ENCODE measurements around the gene CHCHD3. TPM values are rescaled to one million over a fixed set of nuclear protein-coding genes. Genes with fewer than 3 reads are reported as not detected.

CHCHD3 gene
- total RNA-seq, 2 donors from 2014 or later = 36.1 to 43.0 TPM

DNA sequence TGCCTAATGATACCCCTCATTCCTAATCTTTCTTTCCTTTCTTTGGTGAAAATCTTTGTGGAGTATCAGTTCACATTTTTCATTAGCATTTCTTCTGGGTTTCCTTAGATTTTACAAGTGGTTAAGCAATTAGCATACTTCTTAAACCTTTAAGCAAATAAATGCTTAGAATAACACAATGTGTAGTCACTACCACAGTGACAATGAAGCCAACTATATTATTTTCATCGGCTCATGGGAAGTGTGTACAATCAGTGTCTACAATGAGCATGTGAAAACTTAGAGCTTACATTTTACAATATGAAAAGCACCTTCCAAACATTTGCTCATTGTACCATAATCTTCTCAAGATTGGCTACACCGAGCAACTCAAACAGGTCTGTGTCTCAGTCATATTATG is 329.5 kb downstream of the CHCHD3 start:
- H3K9me3 ChIP-seq = no peaks in the 10 kb centered on the region
- no peak for DNase-seq (ENCODE audit: low spot score)

DNA sequence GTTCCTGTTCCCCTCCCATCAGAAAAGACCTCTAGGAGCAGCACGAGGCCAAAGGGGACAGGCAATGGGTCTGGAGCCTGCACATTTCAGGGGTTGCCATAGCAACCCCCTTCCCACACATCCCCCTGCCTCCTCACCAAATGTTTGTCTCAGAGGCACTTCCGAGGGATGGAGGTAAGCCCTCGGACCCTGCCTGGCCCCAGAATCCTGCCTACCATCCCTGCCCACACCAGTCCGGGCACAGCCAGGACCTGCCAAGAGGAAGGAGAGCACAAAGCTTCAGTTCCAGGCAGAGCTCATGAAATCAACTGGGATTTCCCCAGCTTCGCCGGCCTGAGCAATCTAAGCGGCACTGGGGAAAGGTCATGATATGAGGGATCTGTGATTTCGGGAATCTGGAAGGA is 330.6 kb downstream of the CHCHD3 start:
- Histone ChIP-seq H3K4me1 (ENCODE audit: control insufficient read depth in 1 of 2, low read depth in 2 of 2) (no peaks in the 10 kb centered on the region), H3K27ac (no peak overlapping the region), H3K4me3 (no peak overlapping the region), H3K36me3 (no peaks in the 10 kb centered on the region), H3K27me3 (replicated peaks; ENCODE audit: insufficient read depth) (no peaks in the 10 kb centered on the region), H3K9me3 (no peaks in the 10 kb centered on the region)
- DNase-seq (ENCODE audit: low spot score) = no peak
- ATAC-seq (ENCODE audit: insufficient number of reproducible peaks, low FRiP score, low read depth) = no peak
- TF ChIP-seq, protein P1, sequence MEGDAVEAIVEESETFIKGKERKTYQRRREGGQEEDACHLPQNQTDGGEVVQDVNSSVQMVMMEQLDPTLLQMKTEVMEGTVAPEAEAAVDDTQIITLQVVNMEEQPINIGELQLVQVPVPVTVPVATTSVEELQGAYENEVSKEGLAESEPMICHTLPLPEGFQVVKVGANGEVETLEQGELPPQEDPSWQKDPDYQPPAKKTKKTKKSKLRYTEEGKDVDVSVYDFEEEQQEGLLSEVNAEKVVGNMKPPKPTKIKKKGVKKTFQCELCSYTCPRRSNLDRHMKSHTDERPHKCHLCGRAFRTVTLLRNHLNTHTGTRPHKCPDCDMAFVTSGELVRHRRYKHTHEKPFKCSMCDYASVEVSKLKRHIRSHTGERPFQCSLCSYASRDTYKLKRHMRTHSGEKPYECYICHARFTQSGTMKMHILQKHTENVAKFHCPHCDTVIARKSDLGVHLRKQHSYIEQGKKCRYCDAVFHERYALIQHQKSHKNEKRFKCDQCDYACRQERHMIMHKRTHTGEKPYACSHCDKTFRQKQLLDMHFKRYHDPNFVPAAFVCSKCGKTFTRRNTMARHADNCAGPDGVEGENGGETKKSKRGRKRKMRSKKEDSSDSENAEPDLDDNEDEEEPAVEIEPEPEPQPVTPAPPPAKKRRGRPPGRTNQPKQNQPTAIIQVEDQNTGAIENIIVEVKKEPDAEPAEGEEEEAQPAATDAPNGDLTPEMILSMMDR (IDR thresholded peaks at IDR 0.05) = no peak

More for the DNA sequence above, 329.5 kb downstream of the CHCHD3 start:
- Histone ChIP-seq H3K4me1 (ENCODE audit: control insufficient read depth in 1 of 2, low read depth in 2 of 2) (no peaks in the 10 kb centered on the region), H3K36me3 (no peaks in the 10 kb centered on the region), H3K4me3 (no peak overlapping the region), H3K27ac (no peak overlapping the region), H3K27me3 (replicated peaks; ENCODE audit: insufficient read depth) (no peaks in the 10 kb centered on the region)
- TF ChIP-seq, protein P1 (IDR thresholded peaks at IDR 0.05) = no peak
- no peak for ATAC-seq (ENCODE audit: insufficient number of reproducible peaks, low FRiP score, low read depth)

DNA sequence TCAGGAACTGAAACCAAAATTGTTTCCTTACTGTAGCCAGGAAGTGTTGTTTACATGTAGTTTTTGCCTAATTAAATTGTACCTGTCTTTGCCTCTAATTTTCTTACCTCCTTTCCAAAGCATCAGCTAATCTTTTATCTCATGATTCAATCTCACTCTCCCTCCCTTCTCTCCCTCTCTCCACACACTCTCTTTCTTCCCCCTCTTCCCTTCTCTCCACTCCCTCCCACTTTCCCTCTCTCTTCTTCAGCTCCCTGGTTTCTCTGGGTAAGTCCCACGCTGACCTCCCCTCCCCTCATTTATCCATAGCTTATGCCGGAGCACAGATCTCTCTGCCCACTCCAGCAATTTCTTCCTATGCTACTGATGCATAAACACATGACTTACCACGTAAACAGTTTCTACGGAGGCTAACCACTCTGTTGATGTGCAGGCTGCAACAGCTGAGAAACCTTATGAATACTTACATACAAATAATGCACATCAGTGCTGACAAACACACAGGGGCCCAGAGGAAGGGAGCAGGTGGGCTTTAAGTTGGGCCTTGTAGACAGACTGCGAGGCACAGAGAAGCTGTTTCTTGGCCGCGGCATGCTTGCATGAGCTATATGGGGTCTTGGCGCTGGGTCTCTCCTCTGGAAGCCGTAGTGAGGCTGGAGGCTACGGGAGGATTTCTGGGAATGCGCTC is 331.2 kb downstream of the CHCHD3 start:
- TF ChIP-seq, protein P1 (IDR thresholded peaks at IDR 0.05) = no peak
- ATAC-seq (ENCODE audit: insufficient number of reproducible peaks, low FRiP score, low read depth) (no peak), DNase-seq (ENCODE audit: low spot score) (no peak)
- H3K9me3 ChIP-seq = no peaks in the 10 kb centered on the region
- no peaks in the 10 kb centered on the region for H3K4me1 ChIP-seq (ENCODE audit: control insufficient read depth in 1 of 2, low read depth in 2 of 2)
- no peak overlapping the region for H3K4me3 ChIP-seq
- H3K36me3 ChIP-seq = no peaks in the 10 kb centered on the region
- no peaks in the 10 kb centered on the region for H3K27me3 ChIP-seq (replicated peaks; ENCODE audit: insufficient read depth)
- H3K27ac ChIP-seq = no peak overlapping the region

DNA sequence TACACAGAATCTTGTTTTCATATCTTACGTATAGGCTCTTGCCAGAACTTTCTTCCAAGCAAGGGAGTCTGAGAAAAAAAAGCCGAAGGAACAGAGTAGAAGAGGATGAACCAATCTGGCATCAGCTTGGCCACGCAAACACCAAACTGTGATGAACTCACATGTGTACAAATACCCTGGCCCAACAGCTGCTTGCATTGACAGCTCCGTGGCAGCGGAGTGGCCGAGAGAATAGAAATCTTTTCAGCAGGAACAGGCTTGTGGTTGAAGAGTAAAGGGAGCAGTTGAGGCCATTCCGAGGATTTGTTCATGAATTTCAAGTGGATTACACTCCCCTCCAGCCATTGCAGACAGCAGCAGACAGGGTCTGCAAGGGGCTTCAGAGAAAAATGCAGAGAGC is 331.8 kb downstream of the CHCHD3 start:
- DNase-seq (ENCODE audit: low spot score) (no peak), ATAC-seq (ENCODE audit: insufficient number of reproducible peaks, low FRiP score, low read depth) (no peak)
- H3K27ac ChIP-seq = no peak overlapping the region
- H3K36me3 ChIP-seq = no peaks in the 10 kb centered on the region
- TF ChIP-seq, protein P1 (IDR thresholded peaks at IDR 0.05) = no peak
- H3K4me3 ChIP-seq = no peak overlapping the region
- H3K27me3 ChIP-seq (replicated peaks; ENCODE audit: insufficient read depth) = no peaks in the 10 kb centered on the region
- H3K4me1 ChIP-seq (ENCODE audit: control insufficient read depth in 1 of 2, low read depth in 2 of 2) = no peaks in the 10 kb centered on the region
- H3K9me3 ChIP-seq = no peaks in the 10 kb centered on the region

DNA sequence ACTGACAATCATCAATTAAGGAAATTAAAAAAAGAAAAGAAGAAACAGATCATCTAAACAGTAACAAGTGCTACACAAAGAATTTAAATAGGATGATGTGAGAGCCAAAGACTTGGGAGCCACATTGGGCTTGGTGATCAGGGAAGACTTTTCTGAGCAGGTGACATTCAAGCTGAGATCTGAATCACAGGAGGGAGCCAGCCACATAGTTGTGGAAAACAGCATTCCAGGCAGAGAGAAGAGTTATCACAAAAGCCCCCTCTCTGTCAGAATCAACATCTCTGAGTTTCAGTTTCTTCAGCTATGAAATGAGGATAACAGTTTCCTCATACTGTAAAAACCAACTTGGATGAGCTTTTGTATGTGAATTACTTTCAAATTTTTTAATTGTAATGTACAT is 336.4 kb downstream of the CHCHD3 start:
- TF ChIP-seq, protein P1 (IDR thresholded peaks at IDR 0.05) = no peak
- H3K4me1 ChIP-seq (ENCODE audit: control insufficient read depth in 1 of 2, low read depth in 2 of 2) = no peaks in the 10 kb centered on the region
- peaks cover 16% of the 10 kb centered on the region for H3K9me3 ChIP-seq
- H3K27me3 ChIP-seq (replicated peaks; ENCODE audit: insufficient read depth) = no peaks in the 10 kb centered on the region
- H3K36me3 ChIP-seq = no peaks in the 10 kb centered on the region
- H3K27ac ChIP-seq = no peak overlapping the region
- DNase-seq (ENCODE audit: low spot score) = no peak
- ATAC-seq (ENCODE audit: insufficient number of reproducible peaks, low FRiP score, low read depth) = no peak
- no peak overlapping the region for H3K4me3 ChIP-seq

Data from thoracic aorta (tissue), 2 donors.